ENCODE data around the gene PSMD13.

PSMD13 gene

GRCh38 chr11:204587-205109 is 32.1 kb upstream of the PSMD13 start:
- no peak for TF ChIP-seq CTCF (IDR thresholded peaks at IDR 0.05; ENCODE audit: low read depth, low read length, missing control alignments)
- H3K27ac ChIP-seq = no peak overlapping the region
- H3K27me3 ChIP-seq (replicated peaks) = no peaks in the 10 kb centered on the region
- no peak for DNase-seq
- H3K4me3 ChIP-seq (ENCODE audit: low read depth, low read length) = no peak overlapping the region
- in situ Hi-C loops (cut with HindIII; ENCODE audit: low pct_ligation_motif_present, low sequenced_read_pairs) = no loop called here
- peaks cover 31% of the 10 kb centered on the region for H3K36me3 ChIP-seq (replicated peaks)

GRCh38 chr11:205221-206001 is 31.4 kb upstream of the PSMD13 start:
- Histone ChIP-seq H3K27ac (no peak overlapping the region), H3K4me3 (ENCODE audit: low read depth, low read length) (peak overlapping the region; percentile 92), H3K27me3 (replicated peaks) (no peaks in the 10 kb centered on the region), H3K36me3 (replicated peaks) (peaks cover 37% of the 10 kb centered on the region)
- in situ Hi-C loops (cut with HindIII; ENCODE audit: low pct_ligation_motif_present, low sequenced_read_pairs) = no loop called here
- no peak for DNase-seq
- no peak for TF ChIP-seq CTCF (IDR thresholded peaks at IDR 0.05; ENCODE audit: low read depth, low read length, missing control alignments)

GRCh38 chr11:206002-206384 is 30.8 kb upstream of the PSMD13 start:
- no peak for DNase-seq
- Histone ChIP-seq H3K27ac (no peak overlapping the region), H3K36me3 (replicated peaks) (peaks cover 39% of the 10 kb centered on the region)

GRCh38 chr11:206526-207207 is 30.1 kb upstream of the PSMD13 start:
- in situ Hi-C loops (cut with HindIII; ENCODE audit: low pct_ligation_motif_present, low sequenced_read_pairs) = no loop called here
- DNase-seq = no peak
- no peak for TF ChIP-seq CTCF (IDR thresholded peaks at IDR 0.05; ENCODE audit: low read depth, low read length, missing control alignments)
- peak overlapping the region; percentile 92 for H3K4me3 ChIP-seq (ENCODE audit: low read depth, low read length)
- no peaks in the 10 kb centered on the region for H3K27me3 ChIP-seq (replicated peaks)
- peak overlapping the region; percentile 97 for H3K27ac ChIP-seq
- H3K36me3 ChIP-seq (replicated peaks) = peaks cover 43% of the 10 kb centered on the region

More at GRCh38 chr11:206002-206384, 30.8 kb upstream of the PSMD13 start:
- in situ Hi-C loops (cut with HindIII; ENCODE audit: low pct_ligation_motif_present, low sequenced_read_pairs) = no loop called here
- Histone ChIP-seq H3K4me3 (ENCODE audit: low read depth, low read length) (peak overlapping the region; percentile 92), H3K27me3 (replicated peaks) (no peaks in the 10 kb centered on the region)
- TF ChIP-seq CTCF (IDR thresholded peaks at IDR 0.05; ENCODE audit: low read depth, low read length, missing control alignments) = no peak

GRCh38 chr11:207208-207862 is 29.4 kb upstream of the PSMD13 start, which contains the start of the genes BET1L and RIC8A:
TSS of gene BET1L (minus strand) at chr11:207399. CDS start at chr11:207321, 78 bp downstream.
TSS of gene RIC8A (plus strand) at chr11:207708. CDS start at chr11:208855, 1,147 bp downstream.
- no peak for TF ChIP-seq CTCF (IDR thresholded peaks at IDR 0.05; ENCODE audit: low read depth, low read length, missing control alignments)
- Histone ChIP-seq H3K4me3 (ENCODE audit: low read depth, low read length) (peak within 1 kb of the TSS; percentile 92), H3K27ac (peak within 1 kb of the TSS; percentile 97), H3K27me3 (replicated peaks) (no peaks in the 10 kb centered on the region), H3K36me3 (replicated peaks) (peaks cover 50% of the 10 kb centered on the region)
- in situ Hi-C loops (cut with HindIII; ENCODE audit: low pct_ligation_motif_present, low sequenced_read_pairs) = no loop called here
- peak; percentile 98 for DNase-seq

All from brain microvascular endothelial cell (primary cell).